ENCODE data around the gene LRRTM4. TPM values are rescaled to one million over a fixed set of nuclear protein-coding genes. Genes with fewer than 3 reads are reported as not detected.

The LRRTM4 gene
- total RNA-seq, 1 experiment from 2014 or later: not detected

DNA sequence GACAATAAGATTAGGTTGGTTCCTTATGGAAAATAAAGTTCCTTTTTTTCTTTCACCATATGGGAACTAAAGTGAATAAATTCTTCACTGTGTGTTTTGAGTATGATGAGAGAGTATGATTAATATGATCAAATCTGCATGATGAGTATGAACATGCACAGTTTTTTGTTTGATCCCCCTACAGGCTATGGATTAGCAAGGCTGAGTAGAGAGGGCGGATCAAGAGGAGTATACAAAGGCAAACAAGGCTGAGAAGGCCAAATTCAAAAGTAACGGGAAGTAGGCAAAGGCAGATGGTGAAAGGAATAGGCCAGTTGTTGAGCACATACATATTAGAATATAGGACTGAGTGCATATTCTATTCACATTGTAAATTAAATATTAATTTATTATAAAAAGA, 508.2 kb downstream of the LRRTM4 start:
- Histone ChIP-seq H3K9me3 (no peaks in the 10 kb centered on the region), H3K36me3 (no peaks in the 10 kb centered on the region), H3K27me3 (no peaks in the 10 kb centered on the region), H3K4me3 (no peak overlapping the region)
- DNase-seq: no peak

DNA sequence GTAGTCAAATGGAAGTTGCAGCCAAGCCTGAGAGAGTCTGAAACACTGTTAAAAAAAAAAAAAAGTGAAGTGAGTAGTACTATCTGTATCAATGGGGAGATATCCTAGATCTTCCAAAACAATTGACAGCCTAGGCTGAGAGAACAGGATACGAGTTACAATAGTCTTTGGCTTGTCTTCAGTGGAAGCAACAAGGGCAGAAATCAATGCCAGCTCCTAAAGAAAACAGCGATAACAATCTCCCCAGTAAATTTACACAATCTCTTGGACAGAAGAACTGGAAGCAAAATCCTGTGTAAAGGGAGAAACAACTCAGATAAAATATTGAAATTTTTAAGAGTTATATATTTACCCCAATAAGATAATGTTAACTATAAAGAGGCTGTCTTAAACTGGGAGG, 508.7 kb downstream of the LRRTM4 start:
- H3K27me3 ChIP-seq: no peaks in the 10 kb centered on the region
- no peak for DNase-seq
- H3K36me3 ChIP-seq: no peaks in the 10 kb centered on the region
- no peak overlapping the region for H3K4me3 ChIP-seq
- H3K9me3 ChIP-seq: no peaks in the 10 kb centered on the region

DNA sequence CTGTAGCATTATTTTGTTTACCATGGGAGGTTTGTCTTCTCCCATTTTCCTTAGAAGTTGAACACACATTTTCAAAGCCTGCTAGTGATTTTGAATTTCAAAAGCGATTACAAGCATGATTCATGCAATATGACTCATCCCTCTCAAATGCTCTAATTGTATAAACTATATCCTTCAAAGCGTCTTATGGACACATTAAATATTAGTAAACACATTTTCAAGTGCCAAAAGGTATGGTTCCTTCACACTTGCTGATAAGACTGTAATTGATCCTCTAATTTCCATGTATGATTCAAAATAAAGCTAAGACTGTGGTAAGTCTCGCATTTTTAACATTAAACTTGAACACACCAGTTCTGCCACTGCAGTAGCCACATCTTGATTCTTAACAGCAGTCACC, 512.9 kb downstream of the LRRTM4 start:
- Histone ChIP-seq H3K27me3 (no peaks in the 10 kb centered on the region), H3K36me3 (no peaks in the 10 kb centered on the region), H3K9me3 (no peaks in the 10 kb centered on the region), H3K4me3 (no peak overlapping the region)
- no peak for DNase-seq

DNA sequence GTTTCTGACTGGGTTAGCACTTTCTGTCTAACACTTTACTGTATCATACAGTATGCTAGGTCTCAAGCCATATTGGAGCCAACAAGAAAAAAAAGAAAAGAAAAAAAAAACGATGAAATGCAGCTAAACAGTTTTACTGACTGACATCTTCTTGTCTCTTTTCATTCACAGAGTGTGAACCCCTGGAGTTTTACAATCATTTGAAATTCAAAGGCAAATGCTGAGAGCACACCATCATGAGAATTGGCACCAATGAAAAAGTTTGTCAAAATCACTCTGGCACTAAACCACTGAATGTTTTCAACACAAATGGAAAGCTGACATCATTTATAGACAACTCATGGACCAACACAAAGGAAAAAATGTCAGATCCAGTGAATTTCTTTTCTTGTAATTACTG, 513.3 kb downstream of the LRRTM4 start:
- no peaks in the 10 kb centered on the region for H3K27me3 ChIP-seq
- no peaks in the 10 kb centered on the region for H3K36me3 ChIP-seq
- no peak for DNase-seq
- H3K4me3 ChIP-seq: no peak overlapping the region
- no peaks in the 10 kb centered on the region for H3K9me3 ChIP-seq

DNA sequence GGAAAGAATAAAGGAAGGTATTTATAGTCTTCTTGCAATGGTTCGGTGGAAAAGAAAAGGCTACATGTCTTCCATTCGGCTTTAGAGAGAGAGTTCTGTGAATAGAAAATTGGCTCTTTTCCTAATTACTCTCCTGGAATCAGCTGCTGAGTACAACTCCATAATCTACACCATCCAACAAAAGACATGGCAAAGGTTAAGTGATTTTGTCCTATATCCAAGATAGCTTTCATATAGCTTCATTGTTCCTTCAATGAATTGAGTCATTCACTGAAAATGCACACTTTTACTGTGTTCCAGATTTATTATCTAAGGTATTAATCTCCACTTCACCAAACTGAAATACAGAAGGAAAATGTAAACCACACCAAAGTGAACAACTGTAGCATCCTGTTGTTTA, 514.5 kb downstream of the LRRTM4 start:
- no peak for DNase-seq
- Histone ChIP-seq H3K36me3 (no peaks in the 10 kb centered on the region), H3K27me3 (no peaks in the 10 kb centered on the region), H3K4me3 (no peak overlapping the region), H3K9me3 (no peaks in the 10 kb centered on the region)

DNA sequence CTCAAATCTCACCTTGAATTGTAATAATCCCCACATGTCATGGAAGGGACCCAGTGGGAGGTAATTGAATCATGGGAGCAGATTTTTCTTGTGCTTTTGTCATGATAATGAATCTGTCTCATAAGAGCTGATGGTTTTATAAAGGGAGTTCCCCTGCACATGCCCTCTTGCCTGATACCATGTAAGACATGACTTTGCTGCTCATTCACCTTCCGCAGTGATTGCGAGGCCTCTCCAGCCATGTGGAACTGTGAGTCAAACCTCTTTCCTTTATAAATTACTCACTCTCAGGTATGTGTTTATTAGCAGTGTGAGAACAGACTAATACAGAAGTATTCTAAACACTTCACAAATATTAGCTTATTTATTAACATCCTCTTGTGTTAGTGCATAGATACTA, 516.7 kb downstream of the LRRTM4 start:
- Histone ChIP-seq H3K27me3 (no peaks in the 10 kb centered on the region), H3K36me3 (no peaks in the 10 kb centered on the region), H3K4me3 (no peak overlapping the region), H3K9me3 (no peaks in the 10 kb centered on the region)
- no peak for DNase-seq

DNA sequence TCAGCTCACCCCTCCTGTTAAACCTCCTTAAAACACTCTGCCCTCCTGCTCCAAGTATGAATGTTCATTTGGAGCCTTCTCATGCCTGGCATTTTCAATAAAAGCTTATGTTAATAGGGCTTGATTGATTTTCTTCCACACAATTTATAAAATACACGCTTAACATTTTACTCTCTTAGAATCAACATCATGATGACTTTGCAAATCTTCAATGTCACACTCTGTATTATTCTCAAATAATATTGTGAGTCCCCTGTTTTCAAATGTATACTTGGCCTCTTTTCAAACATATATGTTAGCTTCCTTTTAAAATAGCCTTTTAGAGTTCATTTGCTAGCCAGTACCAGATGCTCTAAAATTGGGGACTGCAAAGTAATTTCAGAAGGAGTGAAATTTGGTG, 520.3 kb downstream of the LRRTM4 start:
- Histone ChIP-seq H3K4me3 (no peak overlapping the region), H3K36me3 (no peaks in the 10 kb centered on the region), H3K27me3 (no peaks in the 10 kb centered on the region), H3K9me3 (no peaks in the 10 kb centered on the region)
- DNase-seq: no peak

DNA sequence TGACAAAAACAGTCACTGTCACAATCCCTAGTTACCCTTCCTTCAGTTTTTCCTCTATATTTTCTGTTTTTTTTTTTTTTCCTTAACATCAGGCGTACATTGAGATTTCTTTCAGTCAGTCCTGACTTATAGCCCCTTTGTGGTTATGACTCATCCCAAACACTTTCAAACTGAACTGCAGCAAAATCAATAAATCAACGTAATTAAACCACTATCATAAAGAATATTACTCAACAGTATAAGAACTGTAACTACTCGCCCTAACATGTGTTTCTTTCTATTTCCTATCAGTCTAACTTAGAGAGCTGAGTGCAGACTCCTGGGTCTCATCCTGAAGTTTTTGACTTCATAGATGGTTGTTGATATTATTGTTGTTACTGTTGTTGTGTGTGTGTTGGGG, 523.5 kb downstream of the LRRTM4 start:
- no peaks in the 10 kb centered on the region for H3K27me3 ChIP-seq
- no peaks in the 10 kb centered on the region for H3K36me3 ChIP-seq
- no peak for DNase-seq
- H3K9me3 ChIP-seq: no peaks in the 10 kb centered on the region
- no peak overlapping the region for H3K4me3 ChIP-seq

DNA sequence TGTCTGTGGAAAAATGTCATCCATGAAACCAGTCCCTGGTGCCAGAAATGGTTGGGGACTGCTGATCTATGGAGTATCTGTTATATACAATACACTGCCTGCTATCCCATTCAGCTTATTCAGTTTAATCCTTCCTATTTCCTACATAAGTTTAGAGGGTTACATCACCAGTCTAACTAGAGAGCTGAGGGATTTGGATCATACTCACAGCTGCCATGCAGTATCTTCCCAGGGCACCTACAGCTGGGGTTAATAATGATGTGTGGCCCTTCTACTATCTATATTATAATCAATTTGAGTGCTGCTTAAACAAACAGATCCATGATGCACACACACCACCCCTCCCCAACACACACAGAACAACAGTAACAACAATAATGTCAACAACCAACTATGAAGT, 524.0 kb downstream of the LRRTM4 start:
- Histone ChIP-seq H3K36me3 (no peaks in the 10 kb centered on the region), H3K4me3 (no peak overlapping the region), H3K27me3 (no peaks in the 10 kb centered on the region), H3K9me3 (no peaks in the 10 kb centered on the region)
- no peak for DNase-seq

DNA sequence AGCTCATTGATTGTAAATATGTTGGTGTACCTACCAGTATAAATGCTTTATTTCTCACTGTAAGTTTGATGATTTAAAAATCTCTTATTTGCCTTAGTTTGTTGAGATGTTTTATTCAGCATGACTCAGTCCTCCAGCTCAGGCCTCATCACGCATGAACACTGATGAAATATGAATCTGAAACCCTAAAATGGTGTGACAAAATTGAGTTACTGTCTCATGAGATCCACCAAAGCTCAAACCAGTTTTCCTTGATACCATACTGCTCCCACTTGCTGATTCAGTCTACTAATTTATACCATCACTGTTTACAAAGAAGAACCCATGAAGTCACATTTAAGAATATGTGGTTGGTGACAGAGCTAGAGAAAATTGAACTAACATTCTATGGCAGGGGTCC, 524.9 kb downstream of the LRRTM4 start:
- Histone ChIP-seq H3K27me3 (no peaks in the 10 kb centered on the region), H3K36me3 (no peaks in the 10 kb centered on the region), H3K4me3 (no peak overlapping the region), H3K9me3 (no peaks in the 10 kb centered on the region)
- no peak for DNase-seq

DNA sequence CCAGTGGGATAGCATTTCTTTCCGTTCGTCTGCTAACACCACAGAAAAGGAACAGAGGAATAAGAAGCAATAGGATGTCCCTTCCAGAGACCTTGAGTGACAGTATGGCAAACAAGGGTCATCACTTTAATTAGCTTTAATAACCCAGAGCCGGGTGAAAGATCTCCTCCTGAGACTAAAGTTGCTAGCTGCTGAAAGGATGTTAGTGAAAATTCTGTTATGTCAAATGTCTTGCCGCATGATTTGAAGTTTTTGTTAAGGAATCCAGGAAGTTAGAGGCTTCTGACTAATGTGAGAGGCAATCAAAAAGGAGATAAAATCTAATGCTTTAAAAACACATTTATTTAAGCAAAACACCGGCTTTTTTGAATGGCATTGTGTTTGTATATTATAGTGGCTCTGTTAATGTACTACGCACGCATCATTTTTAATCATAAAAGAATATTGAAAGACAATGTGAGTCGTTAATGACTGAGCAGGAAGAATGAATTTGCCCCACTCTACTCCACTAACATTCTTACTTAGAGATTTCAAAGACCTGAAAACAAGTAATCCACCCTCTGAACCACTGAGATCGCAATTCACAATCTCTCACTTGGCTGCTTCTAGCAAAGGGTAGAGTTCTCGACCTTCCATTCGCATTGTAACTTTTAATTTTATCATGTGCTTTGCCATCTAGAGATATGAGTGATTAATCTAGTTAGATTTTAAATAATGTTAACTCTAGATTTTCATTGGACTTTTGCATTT, 536.6 kb downstream of the LRRTM4 start:
- Histone ChIP-seq H3K36me3 (no peaks in the 10 kb centered on the region), H3K27me3 (no peaks in the 10 kb centered on the region), H3K9me3 (no peaks in the 10 kb centered on the region), H3K4me3 (no peak overlapping the region)
- no peak for DNase-seq

DNA sequence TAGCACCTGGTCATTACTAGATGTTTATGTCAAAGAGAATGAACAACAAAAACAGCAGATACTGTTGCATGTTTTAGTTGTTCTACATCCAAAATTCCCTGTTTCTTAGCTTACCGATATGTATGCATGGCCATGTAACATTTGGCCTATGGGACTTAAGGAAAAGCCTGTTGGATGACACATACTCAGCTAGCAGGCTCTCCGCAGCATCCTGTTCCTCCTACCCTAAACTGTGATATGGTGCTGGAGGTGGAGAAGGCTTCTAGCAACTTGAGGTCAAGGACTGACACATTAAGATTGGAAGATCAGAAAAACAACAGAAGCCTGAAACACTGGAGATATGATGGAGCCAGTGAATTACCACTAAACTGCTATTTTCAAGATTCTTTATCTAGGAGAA, 537.8 kb downstream of the LRRTM4 start:
- DNase-seq: no peak

DNA sequence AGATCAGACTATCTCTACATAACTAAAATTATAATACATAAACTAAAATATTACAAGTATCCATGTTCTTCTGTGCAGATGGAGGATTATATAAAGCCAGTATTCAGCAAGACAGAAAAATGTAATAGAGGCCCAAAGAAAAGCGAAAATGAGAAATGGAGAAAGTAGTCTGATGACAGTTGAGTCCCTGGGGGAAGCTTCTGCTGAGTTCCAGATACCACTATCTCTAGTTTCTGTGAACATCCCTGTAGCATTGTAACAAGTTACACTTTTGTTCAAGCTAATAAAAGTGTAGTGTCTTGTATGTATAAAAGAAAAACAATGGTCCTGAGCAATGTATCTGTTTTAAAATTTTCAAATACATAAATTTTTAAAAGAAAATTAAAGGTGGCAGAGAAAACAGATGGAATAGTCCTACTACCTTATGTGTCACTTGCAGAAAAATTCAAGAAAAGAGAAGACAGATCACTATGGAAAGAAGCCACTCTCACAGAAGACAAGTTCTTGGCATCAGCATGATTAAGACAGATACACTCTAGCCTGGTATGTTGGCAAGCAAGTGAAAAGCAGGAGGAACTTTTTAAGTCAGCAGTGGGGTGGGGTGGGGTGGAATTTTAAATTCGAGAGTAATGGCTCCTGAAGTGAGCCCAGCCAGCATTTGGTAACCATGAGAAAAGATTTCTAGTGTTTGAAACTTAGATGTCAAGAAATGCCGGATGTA, 541.9 kb downstream of the LRRTM4 start:
- Histone ChIP-seq H3K4me3 (no peak overlapping the region), H3K27me3 (no peaks in the 10 kb centered on the region), H3K9me3 (no peaks in the 10 kb centered on the region), H3K36me3 (no peaks in the 10 kb centered on the region)
- DNase-seq: no peak

More for the DNA sequence above, 537.8 kb downstream of the LRRTM4 start:
- no peak overlapping the region for H3K4me3 ChIP-seq
- no peaks in the 10 kb centered on the region for H3K36me3 ChIP-seq
- H3K27me3 ChIP-seq: no peaks in the 10 kb centered on the region
- no peaks in the 10 kb centered on the region for H3K9me3 ChIP-seq

DNA sequence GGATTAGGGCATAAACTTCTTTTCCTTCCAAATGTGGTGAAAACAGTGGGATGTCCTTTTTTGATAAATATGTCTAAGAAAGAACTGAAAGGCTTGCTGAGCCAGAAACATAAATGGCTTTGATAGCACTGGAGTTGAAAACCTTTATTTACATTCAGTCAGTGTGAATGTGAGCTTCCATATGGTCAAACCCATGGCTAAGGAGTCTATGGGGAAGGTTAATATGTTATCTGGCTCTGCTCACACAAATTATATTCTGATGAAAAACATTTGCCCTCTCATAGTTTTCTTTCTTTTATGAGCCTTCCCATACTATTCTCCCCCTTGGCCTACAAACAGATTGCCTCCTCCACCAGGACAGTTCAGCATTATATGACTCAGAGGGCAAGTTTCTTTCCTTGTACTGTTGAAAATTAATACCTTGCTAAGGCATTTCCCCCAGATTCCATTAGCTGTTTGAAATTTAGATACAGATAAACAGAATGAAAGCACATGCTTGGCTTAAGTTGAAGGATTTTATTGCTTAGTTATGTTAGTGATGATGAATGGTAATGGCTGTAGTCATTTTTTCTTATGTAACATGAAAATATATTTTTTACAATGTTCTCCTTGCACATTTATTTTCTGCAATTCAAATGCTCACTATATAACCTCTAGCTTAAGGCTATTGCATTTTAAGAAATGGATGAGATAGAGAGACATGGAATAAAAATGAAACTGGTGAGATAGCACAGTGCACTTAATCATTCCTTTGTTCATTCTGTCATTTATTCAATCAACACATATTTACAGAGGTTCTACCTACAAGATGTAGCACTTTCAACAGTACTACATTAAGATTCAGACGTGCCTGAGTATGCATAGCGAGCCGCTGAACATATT, 544.1 kb downstream of the LRRTM4 start:
- Histone ChIP-seq H3K36me3 (no peaks in the 10 kb centered on the region), H3K9me3 (no peaks in the 10 kb centered on the region), H3K27me3 (no peaks in the 10 kb centered on the region), H3K4me3 (no peak overlapping the region)
- DNase-seq: no peak

DNA sequence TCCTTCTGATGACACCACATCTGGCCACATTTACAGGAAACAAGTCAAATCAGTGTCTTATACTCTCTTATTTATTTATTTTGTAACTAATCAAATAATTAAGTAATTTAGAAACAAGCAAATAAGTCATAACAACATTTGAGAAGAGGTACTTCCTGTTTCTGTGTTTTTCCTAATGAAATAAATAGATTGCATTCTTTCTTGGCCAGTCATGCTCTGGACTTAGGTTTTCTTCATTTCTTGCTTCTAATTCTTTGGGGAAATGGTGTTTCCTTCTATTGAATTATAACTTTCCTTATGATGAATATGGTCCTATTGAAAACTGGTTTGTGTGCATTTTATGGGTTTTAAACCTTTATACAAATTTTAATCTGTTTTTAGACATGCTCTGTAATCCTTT, 546.4 kb downstream of the LRRTM4 start:
- H3K4me3 ChIP-seq: no peak overlapping the region
- H3K27me3 ChIP-seq: no peaks in the 10 kb centered on the region
- DNase-seq: no peak
- H3K36me3 ChIP-seq: no peaks in the 10 kb centered on the region
- no peaks in the 10 kb centered on the region for H3K9me3 ChIP-seq

DNA sequence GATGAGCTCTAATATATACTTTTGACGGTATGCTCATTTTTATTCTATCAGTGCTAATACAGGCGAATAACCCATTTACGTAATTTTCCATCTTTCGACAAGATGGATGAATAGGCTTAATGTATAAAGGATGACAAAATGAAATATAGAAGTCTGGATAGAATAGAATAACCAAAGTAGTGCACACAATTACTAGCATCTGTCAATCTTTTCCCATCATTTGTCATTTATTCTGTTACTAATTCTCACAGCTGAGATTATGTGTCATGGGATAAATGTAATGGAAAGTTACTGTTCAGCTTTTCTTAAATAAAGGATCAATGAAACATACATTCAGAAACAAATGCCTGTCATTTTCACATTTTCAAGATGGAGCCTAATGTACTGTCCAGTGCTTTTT, 548.6 kb downstream of the LRRTM4 start:
- no peaks in the 10 kb centered on the region for H3K27me3 ChIP-seq
- H3K4me3 ChIP-seq: no peak overlapping the region
- H3K36me3 ChIP-seq: no peaks in the 10 kb centered on the region
- H3K9me3 ChIP-seq: no peaks in the 10 kb centered on the region
- no peak for DNase-seq

DNA sequence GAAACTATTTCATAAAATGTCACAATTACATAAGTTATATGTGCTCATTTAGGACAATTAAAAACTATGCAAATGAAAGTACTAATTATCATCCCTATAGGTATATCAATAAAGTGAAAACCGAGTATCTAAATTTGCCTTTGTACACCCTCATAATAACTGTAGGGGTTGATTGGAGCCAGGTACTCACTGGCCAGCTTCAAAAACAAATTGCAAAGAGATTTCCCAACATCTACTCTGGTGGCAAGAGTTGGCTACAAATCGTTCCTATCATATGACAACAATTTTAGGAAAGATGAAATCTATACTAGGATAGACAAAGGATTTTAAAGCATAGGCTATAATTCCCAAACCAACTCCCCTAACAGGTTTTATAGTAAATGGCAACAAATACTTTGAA, 556.4 kb downstream of the LRRTM4 start:
- H3K27me3 ChIP-seq: no peaks in the 10 kb centered on the region
- DNase-seq: no peak
- no peak overlapping the region for H3K4me3 ChIP-seq
- no peaks in the 10 kb centered on the region for H3K36me3 ChIP-seq
- H3K9me3 ChIP-seq: no peaks in the 10 kb centered on the region
